HG03097 (cell line): ENCODE data around the gene DNAAF5.
"Not testable (repeated sequence)": the region's sequence is repeated elsewhere in the genome, so short reads cannot be mapped to it uniquely, and the experiment has no call there.

Source experiments
- ATAC-seq: cut with Tn5 transposase; IDR thresholded peaks from one replicate; pipeline ENCODE4 v1.9.1; 2021; ENCODE audit not compliant: unreplicated experiment, low FRiP score

Gene DNAAF5

DNA sequence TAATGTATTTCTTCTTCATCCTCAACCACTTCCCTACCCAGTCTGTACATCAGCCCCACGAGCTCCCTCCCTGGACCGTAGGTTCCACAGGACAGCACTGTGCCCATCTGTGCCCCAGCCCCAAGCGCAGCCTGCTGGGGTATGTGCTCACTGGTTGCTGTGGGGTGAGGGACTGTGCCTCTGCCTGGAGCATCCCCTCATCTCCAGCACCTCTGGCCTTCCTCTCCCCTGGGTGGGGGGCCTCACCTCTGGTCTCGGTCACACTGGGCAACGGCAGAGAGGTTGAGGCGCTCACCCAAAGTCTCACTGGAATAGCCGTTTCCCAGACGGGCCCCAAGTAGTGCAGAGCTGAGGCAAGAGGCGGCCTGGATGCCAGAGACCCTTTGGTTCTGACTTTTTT lies 2.1 kb downstream of the DNAAF5 start:
- no peak for ATAC-seq

- ATAC-seq = no peak
Observed at GRCh38 chr7:729140-730000, 2.9 kb downstream of the DNAAF5 start.

- no peak for ATAC-seq
Observed at GRCh38 chr7:730501-731439, 4.3 kb downstream of the DNAAF5 start.

DNA sequence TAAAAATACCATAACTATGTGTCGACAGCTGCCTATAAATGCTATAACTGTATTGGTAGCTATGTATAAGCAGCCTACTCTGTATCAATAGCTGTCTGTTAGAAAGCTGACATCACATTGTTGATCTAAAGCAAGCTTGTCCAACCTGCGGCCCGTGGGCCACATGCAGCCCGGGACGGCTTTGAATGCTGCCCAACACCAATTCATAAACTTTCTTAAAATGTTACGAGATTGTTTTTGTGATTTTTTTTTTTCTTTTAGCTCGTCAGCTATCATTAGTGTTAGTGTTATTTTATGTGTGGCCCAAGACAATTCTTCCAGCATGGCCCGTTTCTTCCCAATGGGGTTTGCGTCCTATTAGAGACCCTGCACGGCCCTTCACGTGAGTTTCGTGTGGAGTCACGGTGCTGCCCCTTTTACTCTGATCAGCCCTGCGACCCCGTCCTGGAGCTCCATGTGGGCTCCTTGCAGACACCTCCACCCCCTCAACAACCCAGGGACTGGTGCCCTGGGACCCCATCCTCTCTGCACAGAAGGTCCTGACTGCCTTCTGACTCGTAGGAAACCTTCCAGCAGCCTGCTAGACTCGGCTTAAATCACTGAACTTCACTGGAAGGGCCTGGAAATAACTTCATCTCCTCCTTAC lies 5.1 kb downstream of the DNAAF5 start:
- no peak for ATAC-seq

DNA sequence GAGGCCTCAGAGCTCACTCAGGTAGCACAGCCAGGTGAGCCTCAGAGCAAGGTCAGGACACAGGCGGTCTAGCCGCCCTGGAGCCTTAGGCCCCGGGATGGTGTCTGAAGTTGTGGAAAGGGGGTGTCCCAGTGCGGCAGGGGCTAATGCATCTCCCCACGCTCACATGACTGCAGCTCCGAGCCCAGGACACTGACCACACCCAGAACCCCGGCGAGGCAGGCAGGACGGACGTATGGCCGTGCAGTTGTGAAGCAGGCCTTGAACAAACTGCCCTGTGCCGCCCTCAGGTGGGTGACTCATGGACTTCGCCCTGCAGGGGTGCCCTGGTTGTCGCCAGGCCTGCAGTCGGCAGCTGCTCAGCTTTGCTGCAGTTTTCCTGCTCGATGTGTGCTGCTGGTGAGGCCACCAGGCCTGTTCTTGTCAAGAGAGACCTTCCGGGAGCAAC lies 5.6 kb downstream of the DNAAF5 start:
- ATAC-seq = no peak

GRCh38 chr7:732556-732955 lies 6.1 kb downstream of the DNAAF5 start:
- ATAC-seq = no peak

GRCh38 chr7:734214-734613 lies 7.7 kb downstream of the DNAAF5 start:
- no peak for ATAC-seq

- no peak for ATAC-seq
Observed at GRCh38 chr7:734808-735207, 8.3 kb downstream of the DNAAF5 start.

DNA sequence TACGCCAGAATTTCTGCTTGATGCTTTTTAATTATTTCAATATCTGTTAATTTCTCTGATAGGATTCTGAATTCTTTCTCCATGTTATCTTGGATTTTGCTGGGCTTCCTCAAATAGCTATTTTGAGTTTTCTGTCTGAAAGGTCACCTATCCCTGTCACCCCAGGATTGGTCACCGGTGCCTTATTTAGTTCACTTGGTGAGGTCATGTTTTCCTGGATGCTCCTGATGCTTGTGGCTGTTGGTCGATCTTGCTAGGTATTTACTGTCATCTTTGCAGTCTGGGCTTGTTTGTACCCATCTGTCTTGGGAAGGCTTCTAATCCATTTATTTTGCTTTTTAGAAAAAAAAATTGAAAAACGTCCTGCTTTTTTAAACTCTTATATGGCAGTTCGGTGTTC lies 11.7 kb downstream of the DNAAF5 start:
- no peak for ATAC-seq

GRCh38 chr7:738723-739454 lies 12.4 kb downstream of the DNAAF5 start:
- no peak for ATAC-seq

GRCh38 chr7:739455-739982 lies 13.0 kb downstream of the DNAAF5 start:
- ATAC-seq = no peak

DNA sequence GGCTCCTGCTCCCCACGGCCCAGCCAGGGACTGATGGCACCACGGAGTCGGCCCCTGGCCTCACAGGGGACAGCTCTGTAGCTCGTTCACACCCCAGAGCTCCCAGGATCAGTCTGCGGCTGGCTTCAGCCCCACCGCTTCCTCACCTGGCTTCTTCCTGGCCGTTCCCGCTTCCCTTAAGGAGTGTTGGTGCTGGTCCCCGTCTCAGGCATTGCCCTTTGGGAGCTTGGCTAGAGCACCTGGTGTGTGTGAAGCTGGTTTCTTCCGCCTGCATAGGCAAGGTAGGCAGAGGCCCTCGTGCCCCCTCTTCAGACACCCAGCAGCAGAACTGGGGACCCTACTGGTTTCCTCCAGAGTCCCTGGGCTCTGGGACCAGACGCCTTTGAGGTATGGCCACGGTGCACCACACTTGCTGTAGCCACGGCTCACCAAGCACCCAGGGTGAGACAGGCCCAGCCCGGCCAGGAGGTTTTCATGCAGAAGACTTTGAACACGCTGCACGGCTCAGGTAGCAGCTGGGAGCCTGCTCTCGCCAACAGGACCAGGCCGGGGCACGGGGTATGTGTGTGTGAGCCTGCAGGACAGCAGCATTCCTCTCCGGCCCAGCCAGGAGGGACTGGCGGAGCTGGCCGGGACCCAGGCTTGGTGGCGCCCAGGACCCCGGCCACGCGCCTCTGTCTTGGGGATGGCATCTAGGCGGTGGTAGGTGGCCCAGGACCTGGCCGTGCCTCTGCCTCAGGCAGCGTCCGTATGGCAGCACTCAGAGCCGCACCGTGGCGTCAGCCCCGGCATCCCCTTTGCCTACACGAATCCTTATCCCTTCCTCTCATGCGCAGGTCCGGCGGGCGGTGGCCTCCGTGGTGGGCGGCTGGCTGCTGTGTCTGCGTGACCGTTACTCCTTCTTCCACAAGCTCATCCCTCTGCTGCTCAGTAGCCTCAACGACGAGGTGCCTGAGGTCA lies 13.8 kb downstream of the DNAAF5 start:
- no peak for ATAC-seq

GRCh38 chr7:741191-741671 lies 14.7 kb downstream of the DNAAF5 start:
- ATAC-seq = no peak

DNA sequence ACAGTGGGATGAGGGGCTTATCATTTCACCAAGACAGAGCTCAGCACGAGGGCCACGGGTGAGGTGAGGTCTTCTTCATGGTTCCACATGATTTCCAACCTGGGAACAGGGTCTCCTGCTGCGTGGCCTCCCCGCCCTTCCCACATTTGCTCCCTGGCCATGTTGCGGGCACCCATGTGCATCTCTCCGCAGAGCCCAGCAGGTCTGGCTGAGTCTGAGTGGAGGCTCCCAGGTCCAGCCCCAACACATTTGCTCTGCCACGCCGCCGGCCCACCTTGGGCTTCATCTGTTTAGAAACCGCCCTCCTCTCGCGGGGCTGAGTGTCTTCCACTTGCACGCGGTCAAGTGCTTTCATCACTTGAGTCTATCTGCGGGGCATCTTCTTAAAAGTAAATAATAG lies 15.4 kb downstream of the DNAAF5 start:
- no peak for ATAC-seq

GRCh38 chr7:742791-743190 lies 16.3 kb downstream of the DNAAF5 start:
- no peak for ATAC-seq

DNA sequence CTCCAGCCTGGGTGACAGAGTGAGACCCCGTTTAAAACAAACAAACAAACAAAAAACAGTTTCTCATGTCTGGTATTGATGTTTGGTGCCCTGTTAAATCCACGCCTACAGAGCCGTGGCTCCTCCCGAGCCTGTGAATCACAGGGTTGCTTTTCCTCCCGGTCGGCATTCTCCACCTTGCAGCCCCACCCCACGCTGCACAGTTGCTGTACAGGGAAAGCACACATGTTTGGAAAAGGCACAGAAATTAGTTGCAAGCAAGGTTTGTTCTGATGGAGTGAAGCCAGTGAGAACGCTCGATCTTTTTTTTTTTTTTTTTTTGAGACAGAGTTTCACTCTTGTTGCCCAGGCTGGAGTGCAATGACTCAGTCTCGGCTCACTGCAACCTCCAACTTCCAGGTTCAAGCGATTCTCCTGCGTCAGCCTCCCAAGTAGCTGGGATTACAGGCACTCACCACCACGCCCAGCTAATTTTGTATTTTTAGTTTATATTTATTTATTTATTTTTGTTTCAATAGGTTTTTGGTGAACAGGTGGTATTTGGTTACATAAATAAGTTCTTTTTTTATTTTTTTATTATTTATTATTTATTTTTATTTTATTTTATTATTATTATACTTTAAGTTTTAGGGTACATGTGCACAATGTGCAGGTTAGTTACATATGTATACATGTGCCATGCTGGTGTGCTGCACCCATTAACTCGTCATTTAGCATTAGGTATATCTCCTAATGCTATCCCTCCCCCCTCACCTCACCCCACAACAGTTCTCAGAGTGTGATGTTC lies 17.0 kb downstream of the DNAAF5 start:
- ATAC-seq = not testable (repeated sequence)

DNA sequence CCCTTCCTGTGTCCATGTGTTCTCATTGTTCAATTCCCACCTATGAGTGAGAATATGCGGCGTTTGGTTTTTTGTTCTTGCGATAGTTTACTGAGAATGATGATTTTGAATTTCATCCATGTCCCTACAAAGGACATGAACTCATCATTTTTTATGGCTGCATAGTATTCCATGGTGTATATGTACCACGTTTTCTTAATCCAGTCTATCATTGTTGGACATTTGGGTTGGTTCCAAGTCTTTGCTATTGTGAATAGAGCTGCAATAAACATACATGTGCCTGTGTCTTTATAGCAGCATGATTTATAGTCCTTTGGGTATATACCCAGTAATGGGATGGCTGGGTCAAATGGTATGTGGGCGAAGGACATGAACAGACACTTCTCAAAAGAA lies 17.6 kb downstream of the DNAAF5 start:
- not testable (repeated sequence) for ATAC-seq

- no peak for ATAC-seq
Observed at GRCh38 chr7:744854-745430, 18.4 kb downstream of the DNAAF5 start.
